Measurements from ENCODE around the gene TBC1D5.
A peak's percentile ranks its signal among the peaks of the same experiment; 100 is the strongest.
"Not testable (repeated sequence)": the region's sequence is repeated elsewhere in the genome, so short reads cannot be mapped to it uniquely, and the experiment has no call there.

The TBC1D5 gene

GRCh38 chr3:17747890-17748247, 5.4 kb upstream of the TBC1D5 start:
- DNase-seq (ENCODE audit: low spot score), result no peak

- no peak for DNase-seq (ENCODE audit: low spot score)
Measured at GRCh38 chr3:17747174-17747889, 4.9 kb upstream of the TBC1D5 start.

GRCh38 chr3:17745894-17746293, 3.5 kb upstream of the TBC1D5 start:
- DNase-seq (ENCODE audit: low spot score), result no peak

- DNase-seq (ENCODE audit: low spot score), result peak; percentile 31
Measured at GRCh38 chr3:17745301-17745700, 2.9 kb upstream of the TBC1D5 start.

- no peak for DNase-seq (ENCODE audit: low spot score)
Measured at GRCh38 chr3:17744693-17745092, 2.3 kb upstream of the TBC1D5 start.

GRCh38 chr3:17743658-17743995, 1.2 kb upstream of the TBC1D5 start:
- no peak for DNase-seq (ENCODE audit: low spot score)

GRCh38 chr3:17742880-17743657, 638 bp upstream of the TBC1D5 start:
- no peak for DNase-seq (ENCODE audit: low spot score)

- DNase-seq (ENCODE audit: low spot score), result no peak
Measured at GRCh38 chr3:17741621-17742101, 770 bp downstream of the TBC1D5 start.

- DNase-seq (ENCODE audit: low spot score), result no peak
Measured at GRCh38 chr3:17740721-17741141, 1.7 kb downstream of the TBC1D5 start.

GRCh38 chr3:17738921-17739320, 3.5 kb downstream of the TBC1D5 start:
- DNase-seq (ENCODE audit: low spot score), result no peak

- no peak for DNase-seq (ENCODE audit: low spot score)
Measured at GRCh38 chr3:17738219-17738618, 4.2 kb downstream of the TBC1D5 start.

GRCh38 chr3:17737591-17737990, 4.8 kb downstream of the TBC1D5 start:
- DNase-seq (ENCODE audit: low spot score), result no peak

GRCh38 chr3:17735362-17735761, 7.1 kb downstream of the TBC1D5 start:
- DNase-seq (ENCODE audit: low spot score), result not testable (repeated sequence)

- DNase-seq (ENCODE audit: low spot score), result no peak
Measured at GRCh38 chr3:17733768-17734167, 8.7 kb downstream of the TBC1D5 start.

GRCh38 chr3:17733215-17733614, 9.2 kb downstream of the TBC1D5 start:
- DNase-seq (ENCODE audit: low spot score), result no peak

GRCh38 chr3:17730318-17730967, 12.0 kb downstream of the TBC1D5 start:
- DNase-seq (ENCODE audit: low spot score), result no peak

- no peak for DNase-seq (ENCODE audit: low spot score)
Measured at GRCh38 chr3:17726313-17726712, 16.1 kb downstream of the TBC1D5 start.

GRCh38 chr3:17725844-17726243, 16.6 kb downstream of the TBC1D5 start:
- not testable (repeated sequence) for DNase-seq (ENCODE audit: low spot score)

GRCh38 chr3:17724948-17725347, 17.5 kb downstream of the TBC1D5 start:
- DNase-seq (ENCODE audit: low spot score), result no peak

- no peak for DNase-seq (ENCODE audit: low spot score)
Measured at GRCh38 chr3:17724122-17724521, 18.3 kb downstream of the TBC1D5 start.

- DNase-seq (ENCODE audit: low spot score), result no peak
Measured at GRCh38 chr3:17717411-17717810, 25.0 kb downstream of the TBC1D5 start.

GRCh38 chr3:17714473-17714872, 28.0 kb downstream of the TBC1D5 start:
- no peak for DNase-seq (ENCODE audit: low spot score)

GRCh38 chr3:17709236-17709810, 33.1 kb downstream of the TBC1D5 start:
- no peak for DNase-seq (ENCODE audit: low spot score)

All from globus pallidus (tissue), 1 donor.